ENCODE measurements around the gene PRDM1. TPM values are rescaled to one million over a fixed set of nuclear protein-coding genes. Genes with fewer than 3 reads are reported as not detected.

PRDM1 gene
- total RNA-seq, 4 donors from 2014 or later: 1.0 to 20.7 (median 7.0) TPM

DNA sequence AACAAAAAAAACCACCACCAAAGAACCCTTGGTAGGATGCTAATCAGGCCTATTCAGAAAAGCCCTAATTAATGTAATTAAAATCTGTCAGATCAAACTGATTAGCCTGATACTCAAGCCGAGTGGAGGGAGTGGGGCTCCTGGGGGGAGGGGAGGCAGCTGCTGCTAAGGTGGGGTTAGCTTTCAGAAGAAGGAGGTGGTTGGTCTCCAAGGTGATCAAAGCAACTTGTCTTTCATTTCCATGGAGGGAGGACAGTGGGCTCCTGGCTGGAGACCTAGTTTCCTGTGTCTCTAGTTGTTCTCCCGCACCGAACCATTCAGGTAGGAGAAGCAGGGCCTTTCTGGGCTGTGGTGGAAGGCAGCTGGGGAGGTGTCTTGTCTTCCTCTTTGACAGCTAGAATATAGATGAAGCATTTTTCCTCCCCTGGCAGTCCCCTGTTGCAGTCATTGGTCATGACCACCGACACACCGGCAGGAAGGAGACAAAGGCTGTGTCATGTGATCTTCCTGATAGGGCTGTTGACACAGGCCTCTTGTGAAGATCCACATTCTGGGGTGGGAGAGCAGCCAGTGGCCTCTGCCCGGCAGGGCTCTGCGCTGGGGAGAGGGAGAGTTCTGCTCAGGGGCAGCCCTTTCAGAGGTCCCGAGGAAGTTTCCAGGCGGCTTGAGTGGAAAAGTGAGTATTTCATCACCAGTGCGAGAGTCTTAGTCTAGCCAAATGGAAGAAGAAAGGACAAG is 39.9 kb upstream of the PRDM1 start:
- Histone ChIP-seq H3K27ac (no peak overlapping the region), H3K9me3 (no peaks in the 10 kb centered on the region), H3K36me3 (no peaks in the 10 kb centered on the region), H3K4me3 (no peak overlapping the region), H3K27me3 (no peaks in the 10 kb centered on the region), H3K4me1 (no peaks in the 10 kb centered on the region)
- DNase-seq: no peak
- intact Hi-C loops (cut with DNase I; ENCODE audit: low total_unique reads): no loop called here
- TF ChIP-seq CTCF (IDR thresholded peaks at IDR 0.05) (no peak), POLR2A (IDR thresholded peaks at IDR 0.05) (no peak)

DNA sequence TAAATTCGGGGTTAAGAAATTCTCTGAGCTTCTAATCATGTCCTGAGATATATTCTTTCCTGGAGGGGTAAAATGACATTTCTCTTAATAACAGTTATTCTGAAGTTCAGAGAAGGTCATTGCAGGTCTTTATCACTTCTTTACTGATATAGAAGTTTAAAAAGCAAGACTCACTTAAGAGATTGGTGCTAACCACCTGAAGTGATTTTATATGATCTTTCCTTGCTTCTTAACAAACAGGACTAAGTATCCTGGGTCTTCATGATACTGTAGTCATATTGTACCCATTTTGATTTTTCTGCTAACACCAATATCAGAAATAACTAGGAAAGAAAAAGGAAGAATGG is 39.3 kb upstream of the PRDM1 start:
- no peaks in the 10 kb centered on the region for H3K27me3 ChIP-seq
- no peak overlapping the region for H3K27ac ChIP-seq
- H3K4me3 ChIP-seq: no peak overlapping the region
- H3K4me1 ChIP-seq: no peaks in the 10 kb centered on the region
- intact Hi-C loops (cut with DNase I; ENCODE audit: low total_unique reads): no loop called here
- H3K9me3 ChIP-seq: no peaks in the 10 kb centered on the region
- TF ChIP-seq POLR2A (IDR thresholded peaks at IDR 0.05) (no peak), CTCF (IDR thresholded peaks at IDR 0.05) (no peak)
- DNase-seq: no peak
- no peaks in the 10 kb centered on the region for H3K36me3 ChIP-seq

GRCh38 chr6:106048336-106048735 is 37.8 kb upstream of the PRDM1 start:
- H3K4me3 ChIP-seq: no peak overlapping the region
- DNase-seq: no peak
- TF ChIP-seq POLR2A (IDR thresholded peaks at IDR 0.05) (no peak), CTCF (IDR thresholded peaks at IDR 0.05) (no peak)
- H3K27me3 ChIP-seq: no peaks in the 10 kb centered on the region
- no peaks in the 10 kb centered on the region for H3K36me3 ChIP-seq
- no peak overlapping the region for H3K27ac ChIP-seq
- intact Hi-C loops (cut with DNase I; ENCODE audit: low total_unique reads): no loop called here
- no peaks in the 10 kb centered on the region for H3K4me1 ChIP-seq
- no peaks in the 10 kb centered on the region for H3K9me3 ChIP-seq

DNA sequence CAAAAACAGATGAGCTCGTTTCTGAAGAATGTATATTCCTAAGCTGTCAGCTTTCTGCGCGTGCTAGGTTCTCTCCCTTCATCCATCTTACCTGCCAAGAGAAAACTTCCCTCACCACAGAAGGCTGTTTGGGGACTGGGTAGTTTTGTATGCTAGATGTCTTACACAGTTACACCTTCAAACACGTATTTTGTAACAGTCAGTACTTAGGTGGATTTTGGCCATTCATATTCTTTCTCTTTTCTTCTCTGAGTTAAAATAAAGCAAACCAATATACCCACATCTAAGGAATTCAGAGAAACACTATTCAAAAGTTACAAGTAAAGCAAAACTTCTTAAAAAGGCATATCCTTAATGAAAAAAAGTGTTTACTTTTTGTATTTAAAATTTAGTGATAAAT is 35.6 kb upstream of the PRDM1 start:
- no peaks in the 10 kb centered on the region for H3K36me3 ChIP-seq
- H3K27ac ChIP-seq: no peak overlapping the region
- no peaks in the 10 kb centered on the region for H3K4me1 ChIP-seq
- no peaks in the 10 kb centered on the region for H3K9me3 ChIP-seq
- H3K4me3 ChIP-seq: no peak overlapping the region
- intact Hi-C loops (cut with DNase I; ENCODE audit: low total_unique reads): no loop called here
- DNase-seq: no peak
- TF ChIP-seq CTCF (IDR thresholded peaks at IDR 0.05) (no peak), POLR2A (IDR thresholded peaks at IDR 0.05) (no peak)
- no peaks in the 10 kb centered on the region for H3K27me3 ChIP-seq

DNA sequence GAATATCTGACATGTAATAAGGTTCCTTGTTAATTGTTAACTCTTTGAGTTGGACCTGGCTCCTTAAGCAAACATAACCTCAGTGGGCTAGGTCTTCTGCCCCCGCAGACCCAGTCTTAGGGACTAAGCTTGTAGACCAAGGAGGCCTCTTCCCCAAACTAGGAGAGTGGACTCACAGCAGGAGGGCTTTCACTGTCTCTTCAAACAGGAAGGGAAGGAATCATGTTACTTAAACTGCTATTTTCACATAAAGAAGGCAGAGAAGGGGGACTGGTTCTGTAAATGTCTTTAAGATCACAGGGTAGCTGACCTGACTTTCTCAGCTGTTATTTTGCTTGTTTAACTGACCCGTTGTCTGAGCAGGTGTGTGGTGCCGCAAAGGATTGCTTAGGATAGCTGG is 34.9 kb upstream of the PRDM1 start:
- intact Hi-C loops (cut with DNase I; ENCODE audit: low total_unique reads): no loop called here

More for the DNA sequence above, 34.9 kb upstream of the PRDM1 start:
- H3K27ac ChIP-seq: no peak overlapping the region
- H3K4me3 ChIP-seq: no peak overlapping the region
- no peaks in the 10 kb centered on the region for H3K9me3 ChIP-seq
- no peaks in the 10 kb centered on the region for H3K27me3 ChIP-seq
- TF ChIP-seq POLR2A (IDR thresholded peaks at IDR 0.05): no peak
- no peak for TF ChIP-seq CTCF (IDR thresholded peaks at IDR 0.05)
- no peaks in the 10 kb centered on the region for H3K36me3 ChIP-seq
- no peak for DNase-seq
- no peaks in the 10 kb centered on the region for H3K4me1 ChIP-seq

Measured in uterus (tissue), 4 donors.